HepG2 (cell line): Measurements from ENCODE around the gene VEGFA. TPM values are rescaled to one million over a fixed set of nuclear protein-coding genes. Genes with fewer than 3 reads are reported as not detected.

Source experiments
- ATAC-seq: fragments of 200-7000 bp; cut with Tn5 transposase; 3 replicates; pipeline ENCODE4 v1.9.1; 2020; ENCODE audit warnings: mild to moderate bottlenecking, moderate library complexity
- BruUV-seq: library from RNA; stranded (reverse); fragments of 400-500 nt; replicated peaks from 2 replicates; lab custom pipeline; 2021; lab: Mats Ljungman, UMichigan
- CTCF ChIA-PET: fragments of 300-600 bp; formaldehyde crosslinking; extraction: SDS; loops from one replicate; lab custom pipeline; 2021; ENCODE audit warnings: low total read pairs, inconsistent platforms, low intra/inter-chr PET ratio; lab: Yijun Ruan, JAX
- POLR2A ChIA-PET: fragments of 350-600 bp; sonication (Branson Sonifier 250); formaldehyde crosslinking; loops from one replicate; lab custom pipeline; 2020; ENCODE audit warnings: antibody characterized with exemption, inconsistent platforms; lab: Yijun Ruan, JAX
- DNase-seq: peaks from one replicate; pipeline ENCODE4 v3.0.0-alpha.2; 2015; ENCODE audit warnings: low spot score
- FAIRE-seq: peaks from 3 replicates; lab custom pipeline; 2011; peaks lifted over from hg19 to GRCh38; lab: Jason Lieb, UNC
- H2AFZ ChIP-seq: one replicate; pipeline ENCODE4 v1.6.1; 2011; ENCODE audit warnings: low read length, inconsistent platforms
- H3K27ac ChIP-seq: fragments of 300-600 bp; 3 replicates; pipeline ENCODE4 v1.8.0; 2011; ENCODE audit warnings: mixed run types, mild to moderate bottlenecking, mixed read lengths, low read length, inconsistent platforms; ENCODE audit not compliant: insufficient read depth; ENCODE audit errors: extremely low read length
- H3K27me3 ChIP-seq, 2 experiments: fragments of 200-600 bp in 1 of 2; 2 replicates in 1 of 2; 3 replicates in 1 of 2; pipeline versions ENCODE4 v1.6.0 to v1.8.0; 2011; ENCODE audit warnings: low read length in 2 of 2, mild to moderate bottlenecking in 2 of 2, moderate library complexity in 2 of 2, inconsistent platforms in 1 of 2; ENCODE audit not compliant: insufficient read depth in 2 of 2, control insufficient read depth in 1 of 2
- H3K36me3 ChIP-seq, 2 experiments: fragments of 200-600 bp in 1 of 2; replicated peaks in 1 of 2; 2 replicates in 1 of 2; 3 replicates in 1 of 2; pipeline versions ENCODE4 v1.5.1 to v1.8.0; 2011; ENCODE audit warnings: low read length in 2 of 2, inconsistent platforms in 1 of 2; ENCODE audit not compliant: insufficient read depth in 2 of 2, control insufficient read depth in 1 of 2
- H3K4me1 ChIP-seq: 2 replicates; pipeline ENCODE4 v1.5.1; 2012; ENCODE audit warnings: low read length, inconsistent platforms; ENCODE audit not compliant: insufficient read depth
- H3K4me2 ChIP-seq: 2 replicates; pipeline ENCODE4 v1.6.0; 2011; ENCODE audit warnings: low read depth, low read length, inconsistent platforms
- H3K4me3 ChIP-seq, 3 experiments: fragments of 200-600 bp in 1 of 3; sonication (generic), shearing (Covaris generic) in 1 of 3; replicated peaks in 1 of 3; 2 replicates each; pipeline ENCODE4 v1.5.1; 2011 to 2016; ENCODE audit warnings: low read length in 3 of 3, inconsistent platforms in 2 of 3, low read depth in 2 of 3, mild to moderate bottlenecking in 2 of 3, control low read depth in 1 of 3, mixed read lengths in 1 of 3; ENCODE audit not compliant: insufficient read depth in 1 of 3
- H3K79me2 ChIP-seq: one replicate; pipeline ENCODE4 v1.6.1; 2011; ENCODE audit warnings: low read length, inconsistent platforms; ENCODE audit not compliant: insufficient read depth
- H3K9ac ChIP-seq: 2 replicates; pipeline ENCODE4 v1.6.0; 2011; ENCODE audit warnings: mild to moderate bottlenecking, low read depth, low read length, inconsistent platforms; ENCODE audit not compliant: insufficient read depth
- H3K9me3 ChIP-seq: 2 replicates; pipeline ENCODE4 v1.5.1; 2012; ENCODE audit warnings: mild to moderate bottlenecking, low read length
- H4K20me1 ChIP-seq: 2 replicates; pipeline ENCODE4 v1.6.0; 2011; ENCODE audit warnings: inconsistent platforms, mild to moderate bottlenecking, low read length, moderate library complexity; ENCODE audit not compliant: insufficient read depth
- AHR ChIP-seq: IDR thresholded peaks from 2 replicates; pipeline ENCODE4 v1.6.1; 2018; ENCODE audit warnings: missing genetic modification reagents, missing compliant biosample characterization
- CREBL2 ChIP-seq: sonication (generic); formaldehyde crosslinking; IDR thresholded peaks from 2 replicates; pipeline ENCODE4 v1.8.1; 2023; ENCODE audit warnings: missing genetic modification reagents, mild to moderate bottlenecking, borderline replicate concordance
- GATAD2A ChIP-seq: IDR thresholded peaks from 2 replicates; pipeline ENCODE4 v1.6.1; 2016
- GTF3A ChIP-seq: sonication (generic); formaldehyde crosslinking; conservative IDR thresholded peaks from 2 replicates; pipeline ENCODE4 v1.4.0; 2020; ENCODE audit warnings: mild to moderate bottlenecking, missing genetic modification reagents
- HBP1 ChIP-seq: IDR thresholded peaks from 2 replicates; pipeline ENCODE4 v1.6.1; 2016; ENCODE audit warnings: low read depth, control low read depth
- PAWR ChIP-seq: sonication (generic); formaldehyde crosslinking; IDR thresholded peaks from 2 replicates; pipeline ENCODE4 v1.4.0; 2020; ENCODE audit warnings: missing genetic modification reagents, mild to moderate bottlenecking, borderline replicate concordance
- PHF8 ChIP-seq: sonication (generic); formaldehyde crosslinking; IDR thresholded peaks from 2 replicates; pipeline ENCODE4 v1.5.0; 2020; ENCODE audit warnings: missing genetic modification reagents
- TAF15 ChIP-seq: fragments of 200-400 bp; formaldehyde crosslinking; IDR thresholded peaks from one replicate; pipeline ENCODE4 v1.6.1; 2018; ENCODE audit warnings: mild to moderate bottlenecking, low read depth, low read length; ENCODE audit not compliant: poor library complexity, severe bottlenecking
- ZFP82 ChIP-seq: sonication (generic); formaldehyde crosslinking; IDR thresholded peaks from 2 replicates; pipeline ENCODE4 v1.5.1; 2020; ENCODE audit warnings: mild to moderate bottlenecking, missing genetic modification reagents, borderline replicate concordance
- ZNF10 ChIP-seq: sonication (generic); formaldehyde crosslinking; IDR thresholded peaks from 2 replicates; pipeline ENCODE4 v1.4.0; 2020; ENCODE audit warnings: mild to moderate bottlenecking, low read depth, missing genetic modification reagents, borderline replicate concordance
- ZNF362 ChIP-seq: sonication (generic); formaldehyde crosslinking; IDR thresholded peaks from 2 replicates; pipeline ENCODE4 v1.4.0; 2020; ENCODE audit warnings: missing genetic modification reagents, mild to moderate bottlenecking, borderline replicate concordance
- ZNF558 ChIP-seq: sonication (generic); formaldehyde crosslinking; IDR thresholded peaks from 2 replicates; pipeline ENCODE4 v1.9.0; 2022; ENCODE audit warnings: mild to moderate bottlenecking, missing genetic modification reagents, borderline replicate concordance
- WGBS: methylation state at CpG from one replicate; pipeline ENCODE4 v1.1.6; 2017; ENCODE audit warnings: low lambda C conversion rate; 5-methylcytosine and 5-hydroxymethylcytosine counted together
- in situ Hi-C: cut with HindIII; loops from 2 replicates; pipeline ENCODE4 v1.10.0; 2017; ENCODE audit warnings: low pct_unique_long_range_greater_than_20kb; ENCODE audit not compliant: extremely low pct_ligation_motif_present
- intact Hi-C: fragments of 100-400 bp; cut with micrococcal nuclease; formaldehyde crosslinking; loops from one replicate; pipeline ENCODE4 v1.10.0; 2022; ENCODE audit not compliant: unreplicated experiment
- polyA plus RNA-seq, 8 experiments: library from polyadenylated mRNA; depleted of rRNA in 3 of 8; stranded (reverse) in 7 of 8; unstranded in 1 of 8; fragments of >200 nt; fragmentation: Illumina TruSeq in 4 of 8; extraction: Trizol in 4 of 8; gene quantifications; 2 replicates each; pipeline versions ENCODE4 v1.2.1 to v1.2.3, GENCODE V29; 2011 to 2016; ENCODE audit warnings: low read depth in 4 of 8, missing spikeins in 1 of 8, mixed read lengths in 1 of 8; ENCODE audit not compliant: insufficient read depth in 1 of 8
- total RNA-seq, 5 experiments: library from RNA; depleted of rRNA; stranded (reverse); fragments of >200 nt; fragmentation: Illumina TruSeq; extraction: Trizol; gene quantifications; 2 replicates each; pipeline ENCODE4 v1.2.3, GENCODE V29; 2016; ENCODE audit warnings: low read depth in 1 of 5
- TF ChIP-seq, protein P1 (sequence below): sonication (generic); formaldehyde crosslinking; IDR thresholded peaks from 2 replicates; pipeline ENCODE4 v1.5.0; 2020; ENCODE audit warnings: missing genetic modification reagents, mild to moderate bottlenecking, borderline replicate concordance
- TF ChIP-seq, protein P2 (sequence below): sonication (generic); formaldehyde crosslinking; conservative IDR thresholded peaks from 2 replicates; pipeline ENCODE4 v1.5.0; 2020; ENCODE audit warnings: missing genetic modification reagents
- TF ChIP-seq, protein P3 (sequence below): sonication (generic); formaldehyde crosslinking; IDR thresholded peaks from 2 replicates; pipeline ENCODE4 v1.4.0; 2020; ENCODE audit warnings: missing genetic modification reagents, borderline replicate concordance

Gene VEGFA
- total and polyA plus RNA-seq, 2 of the 13 experiments (the other 11 are each of a cell fraction or from before 2014, with no cell fraction given): 68.1 to 629 TPM

- Histone ChIP-seq H3K9ac (no peak overlapping the region), H3K79me2 (no peaks in the 10 kb centered on the region), H4K20me1 (peaks cover 58% of the 10 kb centered on the region), H3K4me1 (no peaks in the 10 kb centered on the region), H3K27ac (no peak overlapping the region), H3K36me3 (peaks cover 43 to 45% of the 10 kb centered on the region in 2 experiments), H3K4me3 (no peak overlapping the region), H3K9me3 (no peaks in the 10 kb centered on the region), H2AFZ (no peak overlapping the region), H3K27me3 (no peaks in the 10 kb centered on the region; a peak in 2 of 5 replicates), H3K4me2 (no peak overlapping the region)
- in situ Hi-C loops (no loop called here), intact Hi-C loops (no loop called here)
- no TSS peak for BruUV-seq
- POLR2A ChIA-PET: interaction anchor here (1.1 to 3.0 kb wide), 7 partner anchors 9 to 156 kb away, joined by 3 to 18 read pairs (median 7); partner anchors contain the start of gene VEGFA
- FAIRE-seq: no peak
- no peak for ATAC-seq
- 99% methylated on average over 3 of the region's 3 CpGs for WGBS
- CTCF ChIA-PET: no interaction called here
- no peak for DNase-seq
- TF ChIP-seq, protein P1, sequence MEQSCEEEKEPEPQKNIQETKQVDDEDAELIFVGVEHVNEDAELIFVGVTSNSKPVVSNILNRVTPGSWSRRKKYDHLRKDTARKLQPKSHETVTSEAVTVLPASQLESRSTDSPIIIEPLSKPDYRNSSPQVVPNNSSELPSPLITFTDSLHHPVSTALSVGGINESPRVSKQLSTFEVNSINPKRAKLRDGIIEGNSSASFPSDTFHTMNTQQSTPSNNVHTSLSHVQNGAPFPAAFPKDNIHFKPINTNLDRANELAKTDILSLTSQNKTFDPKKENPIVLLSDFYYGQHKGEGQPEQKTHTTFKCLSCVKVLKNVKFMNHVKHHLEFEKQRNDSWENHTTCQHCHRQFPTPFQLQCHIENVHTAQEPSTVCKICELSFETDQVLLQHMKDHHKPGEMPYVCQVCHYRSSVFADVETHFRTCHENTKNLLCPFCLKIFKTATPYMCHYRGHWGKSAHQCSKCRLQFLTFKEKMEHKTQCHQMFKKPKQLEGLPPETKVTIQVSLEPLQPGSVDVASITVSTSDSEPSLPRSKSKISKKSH (CRISPR knock-in tag): no peak
- TF ChIP-seq HBP1 (CRISPR knock-in tag) (no peak), PHF8 (no peak), ZNF10 (CRISPR knock-in tag) (no peak), GATAD2A (CRISPR knock-in tag) (no peak), TAF15 (no peak), AHR (CRISPR knock-in tag) (no peak), ZFP82 (CRISPR knock-in tag) (no peak), ZNF362 (CRISPR knock-in tag) (no peak), GTF3A (CRISPR knock-in tag) (no peak), CREBL2 (no peak), ZNF558 (CRISPR knock-in tag) (no peak), PAWR (CRISPR knock-in tag) (no peak)
- TF ChIP-seq, protein P2, sequence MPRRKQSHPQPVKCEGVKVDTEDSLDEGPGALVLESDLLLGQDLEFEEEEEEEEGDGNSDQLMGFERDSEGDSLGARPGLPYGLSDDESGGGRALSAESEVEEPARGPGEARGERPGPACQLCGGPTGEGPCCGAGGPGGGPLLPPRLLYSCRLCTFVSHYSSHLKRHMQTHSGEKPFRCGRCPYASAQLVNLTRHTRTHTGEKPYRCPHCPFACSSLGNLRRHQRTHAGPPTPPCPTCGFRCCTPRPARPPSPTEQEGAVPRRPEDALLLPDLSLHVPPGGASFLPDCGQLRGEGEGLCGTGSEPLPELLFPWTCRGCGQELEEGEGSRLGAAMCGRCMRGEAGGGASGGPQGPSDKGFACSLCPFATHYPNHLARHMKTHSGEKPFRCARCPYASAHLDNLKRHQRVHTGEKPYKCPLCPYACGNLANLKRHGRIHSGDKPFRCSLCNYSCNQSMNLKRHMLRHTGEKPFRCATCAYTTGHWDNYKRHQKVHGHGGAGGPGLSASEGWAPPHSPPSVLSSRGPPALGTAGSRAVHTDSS (CRISPR knock-in tag): no peak
- TF ChIP-seq, protein P3, sequence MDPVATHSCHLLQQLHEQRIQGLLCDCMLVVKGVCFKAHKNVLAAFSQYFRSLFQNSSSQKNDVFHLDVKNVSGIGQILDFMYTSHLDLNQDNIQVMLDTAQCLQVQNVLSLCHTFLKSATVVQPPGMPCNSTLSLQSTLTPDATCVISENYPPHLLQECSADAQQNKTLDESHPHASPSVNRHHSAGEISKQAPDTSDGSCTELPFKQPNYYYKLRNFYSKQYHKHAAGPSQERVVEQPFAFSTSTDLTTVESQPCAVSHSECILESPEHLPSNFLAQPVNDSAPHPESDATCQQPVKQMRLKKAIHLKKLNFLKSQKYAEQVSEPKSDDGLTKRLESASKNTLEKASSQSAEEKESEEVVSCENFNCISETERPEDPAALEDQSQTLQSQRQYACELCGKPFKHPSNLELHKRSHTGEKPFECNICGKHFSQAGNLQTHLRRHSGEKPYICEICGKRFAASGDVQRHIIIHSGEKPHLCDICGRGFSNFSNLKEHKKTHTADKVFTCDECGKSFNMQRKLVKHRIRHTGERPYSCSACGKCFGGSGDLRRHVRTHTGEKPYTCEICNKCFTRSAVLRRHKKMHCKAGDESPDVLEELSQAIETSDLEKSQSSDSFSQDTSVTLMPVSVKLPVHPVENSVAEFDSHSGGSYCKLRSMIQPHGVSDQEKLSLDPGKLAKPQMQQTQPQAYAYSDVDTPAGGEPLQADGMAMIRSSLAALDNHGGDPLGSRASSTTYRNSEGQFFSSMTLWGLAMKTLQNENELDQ (CRISPR knock-in tag): no peak
Observed at GRCh38 chr6:43785904-43786303, 15.9 kb downstream of the VEGFA start.
